Mesothelial cell of epicardium (in vitro differentiated cells): ENCODE measurements around the gene LRRIQ4. TPM values are rescaled to one million over a fixed set of nuclear protein-coding genes. Genes with fewer than 3 reads are reported as not detected.

Source experiments
- DNase-seq, 2 experiments: peaks; one replicate each; pipeline ENCODE4 v3.0.0; 2021; ENCODE audit warnings: low spot score in 2 of 2; ENCODE audit not compliant: unreplicated experiment in 2 of 2
- H3K27ac Mint-ChIP-seq: 2 replicates; pipeline ENCODE4 v1.8.0; 2021; ENCODE audit warnings: mixed read lengths
- H3K27me3 Mint-ChIP-seq: 2 replicates; pipeline ENCODE4 v1.8.0; 2021; ENCODE audit warnings: low read depth, mixed read lengths
- H3K36me3 Mint-ChIP-seq: 2 replicates; pipeline ENCODE4 v1.8.0; 2021; ENCODE audit warnings: mixed read lengths
- H3K4me1 Mint-ChIP-seq: 2 replicates; pipeline ENCODE4 v1.8.0; 2021; ENCODE audit warnings: mixed read lengths
- H3K4me3 Mint-ChIP-seq: 2 replicates; pipeline ENCODE4 v1.8.0; 2021; ENCODE audit warnings: mild to moderate bottlenecking, moderate library complexity, mixed read lengths
- H3K9me3 Mint-ChIP-seq: 2 replicates; pipeline ENCODE4 v1.8.0; 2021; ENCODE audit warnings: mixed read lengths
- total RNA-seq: library from RNA; stranded (reverse); gene quantifications from 3 replicates; pipeline ENCODE4 v1.2.1, GENCODE V29; 2021
- TF ChIP-seq, protein P1 (sequence below): fragments of 200-600 bp; sonication (generic); IDR thresholded peaks from one replicate; pipeline ENCODE4 v1.5.0; 2021; ENCODE audit warnings: antibody characterized with exemption; ENCODE audit not compliant: unreplicated experiment

Gene LRRIQ4
- total RNA-seq: 0.11 to 0.31 TPM (median 0.16 TPM) in 3 replicates

DNA sequence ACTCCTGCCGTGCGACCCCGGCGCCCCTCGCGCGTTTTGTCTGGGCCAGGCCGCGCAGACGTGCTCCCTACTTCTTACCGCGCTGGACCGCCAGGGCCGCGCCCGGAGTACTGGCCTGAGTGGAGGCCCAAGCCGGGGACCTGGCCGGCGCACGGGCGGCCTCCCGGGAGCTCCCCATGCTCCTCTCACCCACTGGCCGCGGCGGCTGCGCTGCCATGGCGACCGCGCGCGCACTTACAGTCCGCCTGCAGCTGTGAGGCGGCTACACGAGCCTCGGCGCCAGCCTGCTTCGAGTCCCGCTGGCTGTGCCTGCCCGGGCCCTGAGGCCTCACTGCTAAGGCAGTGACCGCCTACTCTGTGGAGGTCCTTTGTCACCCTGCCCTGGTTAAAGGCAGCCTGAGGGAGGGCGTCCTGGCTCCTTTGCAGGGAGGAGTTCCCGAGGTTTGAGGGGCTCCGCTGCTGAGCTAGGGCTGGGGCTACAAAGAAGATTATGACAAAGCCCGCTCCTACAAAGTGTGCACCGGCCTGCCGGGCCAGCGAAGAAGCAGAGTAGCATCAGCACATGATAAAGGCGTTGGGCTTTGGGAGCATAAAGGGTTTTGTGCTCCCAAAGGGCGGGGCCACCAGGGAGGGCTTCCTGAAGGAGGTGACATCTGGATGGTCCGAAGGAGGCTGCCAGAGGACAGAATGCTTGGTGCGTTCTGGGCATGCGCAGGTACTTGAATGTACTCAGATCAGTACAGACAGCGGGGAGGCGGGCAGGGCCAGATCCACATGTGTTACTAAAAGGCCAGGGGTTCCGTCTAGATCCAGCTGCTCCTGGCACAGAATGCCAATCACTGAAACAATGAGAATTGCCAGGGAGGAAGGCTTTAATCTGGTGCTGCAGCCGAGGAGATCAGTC is at the start of gene LRRIQ4, which contains the start of gene LRRC34:
Gene LRRIQ4, plus strand, starts transcription at position 539 of the 904 bp plus-strand sequence. CDS start 9,052 bp downstream, outside the sequence.
Gene LRRC34, minus strand, starts transcription at position 573 of the 904 bp plus-strand sequence. Its CDS starts 356 bp downstream, at position 217.
- peaks cover 22% of the 10 kb centered on the region for H3K4me1 Mint-ChIP-seq
- no peaks in the 10 kb centered on the region for H3K27me3 Mint-ChIP-seq

DNA sequence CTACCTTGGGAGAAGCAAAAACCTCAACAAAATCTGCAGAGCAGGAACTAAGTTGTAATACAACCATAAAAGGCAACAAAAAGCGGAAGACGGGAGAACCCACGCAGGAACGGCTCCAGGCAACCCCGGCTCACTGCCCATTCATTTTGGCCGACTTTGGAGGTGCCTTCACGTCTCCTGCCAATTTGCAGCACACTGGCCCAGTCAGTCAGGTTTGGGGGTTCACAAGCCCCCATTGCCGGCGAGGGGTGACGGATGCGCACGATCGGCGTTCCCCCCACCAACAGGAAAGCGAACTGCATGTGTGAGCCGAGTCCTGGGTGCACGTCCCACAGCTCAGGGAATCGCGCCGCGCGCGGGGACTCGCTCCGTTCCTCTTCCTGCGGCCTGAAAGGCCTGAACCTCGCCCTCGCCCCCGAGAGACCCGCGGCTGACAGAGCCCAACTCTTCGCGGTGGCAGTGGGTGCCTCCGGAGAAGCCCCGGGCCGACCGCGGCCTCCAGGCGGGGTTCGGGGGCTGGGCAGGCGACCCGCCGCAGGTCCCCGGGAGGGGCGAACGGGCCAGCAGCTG is 48.3 kb upstream of the LRRIQ4 start:
- Mint-ChIP-seq H3K4me3 (peak overlapping the region; percentile 81), H3K36me3 (peaks cover 12% of the 10 kb centered on the region), H3K4me1 (peaks cover 7% of the 10 kb centered on the region), H3K27ac (peak overlapping the region; percentile 94), H3K27me3 (no peaks in the 10 kb centered on the region), H3K9me3 (peaks cover 19% of the 10 kb centered on the region)
- TF ChIP-seq, protein P1, sequence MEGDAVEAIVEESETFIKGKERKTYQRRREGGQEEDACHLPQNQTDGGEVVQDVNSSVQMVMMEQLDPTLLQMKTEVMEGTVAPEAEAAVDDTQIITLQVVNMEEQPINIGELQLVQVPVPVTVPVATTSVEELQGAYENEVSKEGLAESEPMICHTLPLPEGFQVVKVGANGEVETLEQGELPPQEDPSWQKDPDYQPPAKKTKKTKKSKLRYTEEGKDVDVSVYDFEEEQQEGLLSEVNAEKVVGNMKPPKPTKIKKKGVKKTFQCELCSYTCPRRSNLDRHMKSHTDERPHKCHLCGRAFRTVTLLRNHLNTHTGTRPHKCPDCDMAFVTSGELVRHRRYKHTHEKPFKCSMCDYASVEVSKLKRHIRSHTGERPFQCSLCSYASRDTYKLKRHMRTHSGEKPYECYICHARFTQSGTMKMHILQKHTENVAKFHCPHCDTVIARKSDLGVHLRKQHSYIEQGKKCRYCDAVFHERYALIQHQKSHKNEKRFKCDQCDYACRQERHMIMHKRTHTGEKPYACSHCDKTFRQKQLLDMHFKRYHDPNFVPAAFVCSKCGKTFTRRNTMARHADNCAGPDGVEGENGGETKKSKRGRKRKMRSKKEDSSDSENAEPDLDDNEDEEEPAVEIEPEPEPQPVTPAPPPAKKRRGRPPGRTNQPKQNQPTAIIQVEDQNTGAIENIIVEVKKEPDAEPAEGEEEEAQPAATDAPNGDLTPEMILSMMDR: no peak
- peak in 1 of 2 experiments; percentile 45 for DNase-seq

More for the DNA sequence above, at the start of gene LRRIQ4, which contains the start of gene LRRC34:
- H3K27ac Mint-ChIP-seq: peak within 1 kb of the TSS; percentile 90
- peaks cover 18% of the 10 kb centered on the region for H3K9me3 Mint-ChIP-seq
- peak within 1 kb of the TSS; percentile 88 for H3K4me3 Mint-ChIP-seq
- H3K36me3 Mint-ChIP-seq: peaks cover 10% of the 10 kb centered on the region
- TF ChIP-seq, protein P1: no peak
- peak; percentile 52 to 73 for DNase-seq

DNA sequence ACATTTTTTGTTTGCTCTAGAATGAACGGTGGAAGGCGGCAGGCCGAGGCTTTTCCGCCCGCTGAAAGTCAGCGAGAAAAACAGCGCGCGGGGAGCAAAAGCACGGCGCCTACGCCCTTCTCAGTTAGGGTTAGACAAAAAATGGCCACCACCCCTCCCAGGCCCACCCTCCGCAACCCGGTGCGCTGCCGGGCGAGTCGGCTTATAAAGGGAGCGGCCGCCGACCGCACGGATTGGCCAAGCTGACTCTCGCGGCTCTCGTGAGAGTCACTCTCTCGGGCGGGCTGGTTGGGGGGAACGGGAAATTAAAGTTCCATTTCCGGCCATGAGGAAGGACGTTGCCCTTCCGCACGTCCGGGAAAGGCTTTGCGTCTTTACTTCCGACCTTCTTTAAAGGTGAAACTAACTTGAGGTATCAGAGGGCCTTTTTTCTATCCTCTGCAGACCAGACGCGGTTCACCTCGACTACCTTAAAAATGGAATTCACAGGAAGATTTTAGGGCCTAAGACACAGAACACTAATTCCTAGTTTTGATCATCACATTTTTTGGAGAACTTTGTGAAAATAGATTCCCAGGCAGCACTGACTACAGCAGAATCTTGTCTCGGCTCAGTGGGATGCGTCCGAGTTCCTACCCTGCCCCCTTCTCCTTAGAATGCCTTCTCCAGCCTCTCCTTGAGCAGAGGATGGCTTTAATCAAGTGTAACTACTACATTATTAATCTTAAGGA is 47.6 kb upstream of the LRRIQ4 start, which contains the start of gene TERC:
Gene TERC, minus strand, starts transcription at position 179 of the 731 bp plus-strand sequence.
- peak; percentile 65 to 76 for DNase-seq

DNA sequence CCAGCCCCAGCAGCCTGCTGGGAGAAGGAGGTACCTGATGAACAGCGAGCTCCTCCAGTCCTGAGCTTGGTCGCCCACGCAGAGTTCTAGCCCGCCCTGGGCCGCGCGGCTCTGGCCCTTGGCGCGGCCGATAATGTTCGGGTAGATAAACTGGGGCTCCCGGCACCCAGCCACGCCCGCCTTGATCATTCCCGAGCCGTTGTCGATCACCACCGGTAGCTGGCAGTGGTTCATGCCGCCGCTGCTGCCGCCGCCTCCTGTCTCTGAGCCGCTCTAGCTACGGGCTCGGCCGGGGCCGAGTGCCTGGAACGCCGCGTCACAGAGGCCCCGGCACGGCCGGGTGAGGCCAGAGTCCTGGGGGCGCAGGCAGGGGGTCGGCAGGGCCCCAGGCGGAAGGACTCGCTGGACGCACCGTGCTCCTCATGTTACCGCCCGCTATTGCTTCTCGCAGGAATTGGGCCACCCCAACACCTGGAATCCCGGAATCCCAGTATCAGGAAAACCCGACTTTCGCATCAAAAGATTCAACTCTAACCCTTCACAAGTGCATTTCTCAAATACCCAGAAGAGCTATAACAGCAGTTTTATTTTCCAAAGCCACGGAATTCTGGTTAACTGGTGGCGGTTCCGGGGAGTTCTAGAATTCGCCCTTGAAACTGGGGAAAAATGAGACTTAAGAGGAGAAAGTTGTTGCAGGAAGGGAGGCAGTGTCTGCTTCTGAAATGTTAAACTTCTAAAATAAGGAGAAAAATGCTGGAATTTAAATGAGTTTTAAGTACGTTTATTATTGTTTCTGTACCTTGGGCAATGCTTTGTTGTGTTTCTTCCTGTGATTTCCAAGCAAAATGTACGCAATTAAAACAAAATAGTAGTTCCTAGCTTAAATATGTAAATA is 43.1 kb upstream of the LRRIQ4 start, which contains the start of gene ACTRT3:
Gene ACTRT3, minus strand, starts transcription at position 275 of the 895 bp plus-strand sequence. Its CDS starts 41 bp downstream, at position 234.
- no peaks in the 10 kb centered on the region for H3K27me3 Mint-ChIP-seq
- TF ChIP-seq, protein P1: no peak
- H3K4me3 Mint-ChIP-seq: peak within 1 kb of the TSS; percentile 85
- peaks cover 23% of the 10 kb centered on the region for H3K4me1 Mint-ChIP-seq
- peaks cover 10% of the 10 kb centered on the region for H3K36me3 Mint-ChIP-seq
- H3K27ac Mint-ChIP-seq: peak within 1 kb of the TSS; percentile 91
- peaks cover 12% of the 10 kb centered on the region for H3K9me3 Mint-ChIP-seq
- DNase-seq: peak; percentile 34 to 65

More for the DNA sequence above, 47.6 kb upstream of the LRRIQ4 start, which contains the start of gene TERC:
- peaks cover 12% of the 10 kb centered on the region for H3K36me3 Mint-ChIP-seq
- TF ChIP-seq, protein P1: no peak
- H3K4me3 Mint-ChIP-seq: peak within 1 kb of the TSS; percentile 81
- peaks cover 8% of the 10 kb centered on the region for H3K4me1 Mint-ChIP-seq
- H3K27me3 Mint-ChIP-seq: no peaks in the 10 kb centered on the region
- H3K9me3 Mint-ChIP-seq: peaks cover 19% of the 10 kb centered on the region
- H3K27ac Mint-ChIP-seq: peak within 1 kb of the TSS; percentile 96
